ENCODE data around the gene RBM47. TPM values are rescaled to one million over a fixed set of nuclear protein-coding genes. Genes with fewer than 3 reads are reported as not detected.

Gene RBM47
- polyA plus RNA-seq, 4 donors: 79.7 to 96.0 (median 82.0) TPM

DNA sequence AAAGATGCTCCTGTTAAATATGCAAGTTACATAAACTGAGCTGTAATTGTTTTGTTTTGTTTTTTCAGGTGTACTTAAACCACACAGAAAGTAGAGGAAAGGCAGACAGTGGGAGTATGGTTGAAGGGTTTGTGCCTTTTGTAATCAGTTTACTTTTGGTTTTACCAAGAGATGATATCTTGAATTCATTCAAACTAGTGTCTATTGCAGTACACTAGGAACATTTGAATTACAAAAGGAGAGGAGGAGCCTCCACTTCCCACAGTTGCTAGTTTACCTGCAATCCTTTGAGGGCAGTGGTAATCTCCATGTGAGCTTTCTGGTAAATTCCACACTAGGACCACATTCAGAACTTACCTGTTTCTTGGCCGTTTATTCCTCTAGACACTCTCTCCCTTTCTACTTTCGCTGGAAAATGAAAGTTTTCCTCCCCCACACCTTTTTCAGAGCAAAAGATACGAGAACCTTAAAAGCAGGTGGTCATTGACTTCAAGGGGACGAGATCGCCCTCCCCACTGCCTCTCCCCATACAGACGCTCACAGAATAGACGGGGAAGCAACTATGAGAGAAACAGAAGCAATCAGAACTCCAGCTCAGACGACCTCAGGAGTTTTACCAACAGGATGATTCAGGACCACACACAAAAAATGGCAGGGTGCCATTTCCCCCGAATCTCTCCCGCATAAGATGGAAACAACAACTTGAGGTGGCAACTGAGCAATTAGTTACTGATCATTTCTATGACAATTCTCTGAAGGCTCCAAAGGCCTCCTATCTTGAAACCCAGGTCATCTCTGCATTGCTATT lies 3.3 kb downstream of the RBM47 start:
- no peak for DNase-seq (ENCODE audit: low read depth in 4 of 4, low spot score in 2 of 4)

DNA sequence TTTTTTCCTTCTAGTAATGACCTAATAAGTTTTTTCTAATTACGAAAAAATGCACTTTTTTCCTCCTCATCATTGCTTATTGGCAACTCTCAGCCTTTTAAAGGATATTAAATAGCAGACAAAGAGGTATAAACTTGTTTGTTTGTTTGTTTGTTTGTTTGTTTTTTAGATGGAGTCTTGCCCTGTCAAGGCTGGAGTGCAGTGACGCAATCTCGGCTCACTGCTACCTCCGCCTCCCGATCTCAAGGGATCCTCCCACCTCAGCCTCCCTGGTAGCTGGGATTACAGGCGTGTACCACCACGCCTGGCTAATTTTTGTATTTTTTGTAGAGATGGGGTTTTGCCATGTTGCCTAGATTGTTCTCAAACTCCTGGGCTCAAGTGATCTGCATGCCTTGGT lies 6.0 kb downstream of the RBM47 start:
- DNase-seq (ENCODE audit: low read depth in 4 of 4, low spot score in 2 of 4): no peak

DNA sequence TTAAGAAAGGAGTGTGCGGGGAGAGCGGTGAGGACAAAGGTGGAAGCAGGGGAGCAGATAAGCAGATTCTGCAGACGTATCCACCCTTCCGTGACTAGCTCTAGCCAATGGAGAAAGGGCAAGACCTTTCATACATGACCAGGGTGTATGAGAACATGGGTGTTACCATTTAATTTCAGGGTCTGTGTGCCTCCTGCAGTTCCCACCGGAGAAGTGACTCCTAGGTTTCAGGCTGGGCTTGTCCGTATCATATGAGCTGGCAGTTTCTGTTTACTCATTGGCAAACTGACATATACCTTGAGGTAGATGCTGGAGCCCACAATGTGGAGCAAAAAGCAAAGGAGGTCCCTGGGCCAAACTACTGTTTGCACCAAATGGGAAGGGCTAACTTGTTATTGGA lies 6.8 kb downstream of the RBM47 start:
- DNase-seq (ENCODE audit: low read depth in 4 of 4, low spot score in 2 of 4): no peak

DNA sequence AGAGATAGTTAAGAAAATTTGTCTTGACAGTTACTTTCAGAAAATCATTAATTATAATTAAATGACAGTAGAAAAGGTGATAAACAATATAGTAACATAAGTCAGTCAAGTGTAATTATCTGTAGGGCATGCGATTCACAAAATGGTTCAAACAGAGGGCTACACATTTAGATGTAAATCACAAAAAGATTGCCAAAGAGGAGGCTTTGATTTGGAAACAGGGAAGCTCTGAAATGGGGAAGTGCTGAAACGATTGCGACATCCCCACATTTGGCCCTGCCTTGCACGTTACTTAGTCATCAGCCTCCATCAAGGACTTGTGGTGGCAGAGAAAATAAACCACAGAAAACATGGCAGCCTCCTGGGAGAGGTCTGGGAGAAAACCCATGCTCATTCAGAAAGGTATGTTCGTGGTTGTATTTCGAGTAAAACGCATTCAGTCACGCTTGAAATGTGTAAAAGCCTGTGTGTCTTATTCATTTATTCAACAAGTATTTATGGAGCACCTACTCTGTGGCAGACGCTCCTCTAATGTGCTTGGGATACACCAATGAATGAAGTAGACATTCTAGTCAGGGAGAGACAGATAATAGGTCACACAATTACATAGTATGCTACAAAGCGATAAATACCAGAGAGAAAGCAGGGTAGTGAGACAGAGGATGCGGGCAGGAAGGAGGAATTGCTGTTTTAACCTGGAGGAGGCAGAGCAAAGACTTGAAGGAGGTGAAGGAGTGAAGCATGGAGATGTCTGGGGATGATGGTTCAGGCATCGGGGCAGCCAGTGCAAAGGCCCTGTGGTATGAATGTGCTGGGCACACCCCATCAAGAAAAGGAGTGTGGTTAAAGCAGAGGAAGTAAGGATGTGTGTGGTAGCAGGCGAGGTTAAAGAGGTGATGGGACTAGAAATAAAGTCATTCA lies 7.8 kb downstream of the RBM47 start:
- no peak for DNase-seq (ENCODE audit: low read depth in 4 of 4, low spot score in 2 of 4)

DNA sequence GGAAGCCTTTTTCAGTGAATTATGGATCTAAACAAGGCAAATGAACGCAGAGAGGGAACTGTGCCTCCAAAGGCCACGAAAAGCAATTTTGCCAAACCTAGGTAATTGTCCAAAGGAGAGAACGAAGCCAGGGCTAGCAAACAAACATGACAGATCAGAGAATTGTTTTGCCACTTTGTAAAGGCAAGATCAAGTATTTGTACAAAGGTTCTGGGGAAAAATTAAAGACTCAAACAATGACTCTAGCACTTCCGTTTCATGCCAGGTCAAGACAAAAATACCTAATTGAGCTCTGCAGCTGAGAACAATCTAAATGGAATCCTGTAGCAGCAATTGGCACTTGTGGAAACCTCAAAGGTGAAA lies 8.5 kb downstream of the RBM47 start:
- DNase-seq (ENCODE audit: low read depth in 4 of 4, low spot score in 2 of 4): no peak

DNA sequence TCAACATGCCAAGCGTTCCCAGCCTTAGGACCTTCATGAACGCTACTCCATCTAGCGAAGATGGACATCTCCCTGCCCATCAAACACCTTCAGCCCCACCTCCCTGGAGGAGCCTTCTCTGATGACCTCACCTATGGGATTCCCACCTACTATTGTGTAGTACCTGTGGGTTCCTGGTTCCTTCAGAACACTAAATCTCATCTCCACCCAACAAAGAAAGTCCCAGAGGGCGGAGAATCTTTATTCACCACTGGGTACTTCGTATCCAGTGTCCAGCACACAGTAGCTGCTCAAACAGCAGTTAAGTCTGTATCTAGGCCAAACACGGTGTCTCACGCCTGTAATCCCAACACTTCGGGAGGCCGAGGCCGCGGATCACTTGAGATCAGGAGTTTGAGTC lies 10.1 kb downstream of the RBM47 start:
- DNase-seq (ENCODE audit: low read depth in 4 of 4, low spot score in 2 of 4): no peak

DNA sequence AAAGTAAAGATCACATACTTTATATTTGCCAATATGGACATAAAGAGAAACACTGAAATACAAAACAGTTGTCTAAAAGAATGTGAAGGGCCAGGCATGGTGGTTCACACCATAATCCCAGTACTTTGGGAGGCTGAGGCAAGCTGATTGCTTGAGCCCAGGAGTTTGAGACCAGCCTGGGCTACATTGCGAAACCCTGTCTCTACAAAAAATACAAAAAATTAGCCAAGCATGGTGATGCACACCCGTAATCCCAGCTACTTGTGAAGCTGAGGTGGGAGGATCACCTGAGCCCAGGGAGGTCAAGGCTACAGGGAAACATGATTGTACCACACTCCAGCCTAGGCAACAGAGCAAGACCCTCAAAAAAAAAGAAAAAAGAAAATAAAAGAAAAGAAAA lies 11.8 kb downstream of the RBM47 start:
- no peak for DNase-seq (ENCODE audit: low read depth in 4 of 4, low spot score in 2 of 4)

DNA sequence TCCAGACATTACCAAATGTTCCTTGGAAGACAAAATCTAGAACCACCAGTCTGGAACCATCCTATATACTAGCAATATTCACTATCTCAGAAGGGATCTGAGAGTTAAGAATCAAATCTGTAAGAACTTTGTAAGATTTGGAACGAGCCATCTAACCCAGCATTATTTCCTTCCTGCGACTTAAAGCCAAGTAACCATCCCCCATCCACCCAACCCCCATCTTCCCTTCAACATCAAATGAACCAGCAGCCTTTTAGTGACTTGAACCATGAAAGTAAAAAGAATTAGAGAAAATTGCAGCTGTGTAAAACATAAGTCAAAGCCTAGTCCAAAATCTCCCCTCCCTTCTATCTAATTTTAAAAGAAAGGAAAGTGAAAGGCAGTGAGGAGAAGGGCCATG lies 15.6 kb downstream of the RBM47 start:
- no peak for DNase-seq (ENCODE audit: low read depth in 4 of 4, low spot score in 2 of 4)

DNA sequence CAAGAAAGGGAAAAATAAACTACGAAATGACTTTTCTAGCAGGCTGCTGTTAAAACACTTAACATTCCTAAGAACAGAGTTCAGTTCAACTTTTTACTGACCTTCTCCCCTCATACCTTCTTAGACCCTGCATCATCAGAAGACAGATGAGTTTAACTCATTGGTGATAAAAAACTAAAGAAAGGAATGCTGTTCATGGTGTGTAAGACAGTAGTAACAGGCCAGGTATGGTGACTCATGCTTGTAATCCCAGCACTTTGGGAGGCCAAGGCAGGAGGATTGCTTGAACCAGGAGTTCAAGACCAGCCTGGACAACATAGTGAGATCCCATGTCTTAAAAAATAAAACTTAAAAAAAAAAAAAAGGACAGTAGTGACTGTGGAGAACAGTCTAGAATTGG lies 16.2 kb downstream of the RBM47 start:
- DNase-seq (ENCODE audit: low read depth in 4 of 4, low spot score in 2 of 4): no peak

DNA sequence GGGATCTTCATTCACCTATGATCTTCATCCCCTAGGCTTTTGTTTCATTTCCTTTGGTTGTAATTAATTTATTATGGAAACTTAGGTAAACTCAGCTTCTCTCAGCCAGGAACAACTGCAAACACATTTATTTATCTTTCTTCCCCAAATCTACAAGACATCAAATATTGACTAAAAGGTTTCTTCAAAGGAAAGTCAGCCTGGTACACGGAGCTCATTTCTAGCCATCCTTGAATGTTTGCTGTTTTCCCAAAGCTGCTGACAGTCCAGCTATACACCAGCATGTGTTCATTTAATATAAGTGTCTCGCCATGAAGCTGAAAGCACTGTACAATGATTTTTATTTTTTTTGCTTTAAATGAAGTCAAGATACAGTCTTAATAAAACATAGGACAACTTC lies 16.8 kb downstream of the RBM47 start:
- no peak for DNase-seq (ENCODE audit: low read depth in 4 of 4, low spot score in 2 of 4)

DNA sequence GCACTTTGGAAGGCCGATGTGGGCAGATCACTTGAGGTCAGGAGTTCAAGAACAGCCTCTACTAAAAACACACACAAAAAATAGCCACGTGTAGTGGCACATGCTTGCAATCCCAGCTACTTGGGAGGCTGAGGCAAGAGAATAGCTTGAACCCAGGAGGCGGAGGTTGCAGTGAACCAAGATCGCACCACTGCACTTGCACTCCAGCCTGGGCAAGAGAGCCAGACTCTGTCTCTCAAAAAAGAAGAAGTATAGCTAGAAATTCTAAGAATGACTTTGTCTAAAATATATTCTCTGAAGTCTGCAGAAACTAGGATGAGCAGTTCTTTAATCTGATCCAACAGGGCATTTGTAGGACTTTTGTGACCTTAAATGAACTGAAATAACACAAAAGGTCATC lies 17.4 kb downstream of the RBM47 start:
- DNase-seq (ENCODE audit: low read depth in 4 of 4, low spot score in 2 of 4): no peak

DNA sequence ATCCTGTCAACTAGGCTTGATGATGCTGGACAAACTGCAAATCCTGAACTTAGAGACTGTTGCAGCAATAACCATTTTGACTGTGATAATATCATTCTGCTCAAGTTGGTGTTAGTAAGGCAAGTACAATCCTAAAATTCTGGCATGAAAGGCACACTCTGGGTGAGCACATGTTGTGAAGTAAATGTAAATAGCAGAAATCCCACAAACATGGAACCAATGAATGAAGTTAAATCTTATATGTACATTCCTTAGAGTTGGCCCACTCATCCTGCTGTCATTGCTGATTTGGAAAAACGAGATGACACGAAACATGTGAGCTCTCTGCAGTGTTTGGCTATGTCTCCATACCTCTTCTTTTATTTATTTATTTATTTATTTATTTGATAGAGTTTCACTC lies 21.0 kb downstream of the RBM47 start:
- no peak for DNase-seq (ENCODE audit: low read depth in 4 of 4, low spot score in 2 of 4)

DNA sequence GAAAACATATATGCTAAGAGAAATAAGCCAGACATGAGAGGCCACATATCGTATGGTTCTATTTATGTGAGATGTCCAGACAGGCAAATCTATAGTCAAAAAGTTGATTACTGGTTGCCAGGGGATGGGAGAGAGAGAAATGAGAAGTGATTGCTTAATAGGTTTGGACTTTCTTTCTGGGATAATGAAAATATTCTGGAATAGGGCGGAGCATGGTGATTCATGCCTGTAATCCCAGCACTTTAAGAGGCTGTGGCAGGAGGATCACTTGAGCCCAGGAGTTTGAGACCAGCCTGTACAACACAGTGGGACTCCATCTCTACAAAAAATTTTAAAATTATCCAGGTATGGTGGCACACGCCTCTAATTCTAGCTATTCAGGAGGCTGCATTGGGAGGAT lies 22.4 kb downstream of the RBM47 start:
- no peak for DNase-seq (ENCODE audit: low read depth in 4 of 4, low spot score in 2 of 4)

DNA sequence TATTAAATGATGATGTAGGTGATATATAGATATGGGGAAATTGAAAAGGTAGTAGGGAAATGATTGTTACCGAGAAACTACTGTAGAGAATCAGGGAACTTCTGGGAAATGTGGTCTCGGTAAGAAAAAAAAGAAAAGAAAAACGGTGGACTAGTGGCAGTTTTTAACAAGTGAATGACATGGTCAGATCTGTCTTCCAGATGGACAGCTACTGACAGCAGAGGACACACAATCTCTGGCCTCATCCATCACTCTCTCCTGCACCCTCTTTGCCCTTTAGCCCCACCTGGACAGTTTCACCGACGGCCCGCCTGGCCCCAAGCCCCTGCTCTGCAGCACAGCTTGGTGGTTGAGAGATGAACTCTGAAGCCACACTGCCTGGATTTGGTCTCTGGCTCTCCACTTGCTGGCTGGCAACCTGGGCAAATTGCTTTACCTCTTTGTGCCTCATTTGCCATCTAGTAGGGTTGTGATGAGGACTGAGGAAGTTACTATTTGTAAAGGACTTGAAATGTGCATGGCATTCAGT lies 23.4 kb downstream of the RBM47 start:
- DNase-seq (ENCODE audit: low read depth in 4 of 4, low spot score in 2 of 4): no peak

DNA sequence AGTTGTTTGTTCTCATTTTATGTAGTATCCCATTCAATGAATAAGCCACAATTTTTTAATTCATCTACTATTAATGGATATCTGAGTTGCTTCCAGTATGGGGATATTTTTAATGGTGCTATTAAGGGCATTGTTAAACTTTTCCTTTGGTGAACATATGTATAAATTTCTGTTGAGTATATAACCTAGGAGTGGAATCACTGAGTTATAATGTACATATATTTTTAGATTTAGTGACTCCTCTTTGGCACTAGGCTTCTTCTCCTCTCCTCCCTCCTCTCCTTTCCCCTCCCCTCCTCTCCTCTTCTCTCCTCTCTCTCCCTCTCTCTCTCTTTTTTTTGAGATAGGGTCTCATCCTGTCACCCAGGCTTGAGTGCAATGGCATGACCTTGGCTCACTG lies 26.4 kb downstream of the RBM47 start:
- DNase-seq (ENCODE audit: low read depth in 4 of 4, low spot score in 2 of 4): no peak

DNA sequence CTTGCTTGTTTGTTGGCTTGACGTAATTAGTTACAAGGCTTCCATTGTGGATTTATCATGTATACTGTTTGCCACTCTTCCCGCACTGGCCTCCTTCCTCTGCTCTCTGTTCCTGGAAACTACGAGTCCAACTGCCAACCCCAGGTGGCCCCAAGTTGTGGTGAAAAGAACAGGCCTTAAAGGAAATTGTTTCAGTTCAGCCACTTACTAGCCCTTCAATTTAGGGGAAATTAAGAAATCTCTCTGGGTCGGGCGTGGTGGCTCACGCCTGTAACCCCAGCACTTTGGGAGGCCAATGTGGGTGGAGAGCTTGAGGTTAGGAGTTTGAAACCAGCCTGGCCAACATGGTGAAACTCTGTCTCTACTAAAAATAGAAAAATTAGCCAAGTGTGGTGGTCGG lies 28.0 kb downstream of the RBM47 start:
- DNase-seq (ENCODE audit: low read depth in 4 of 4, low spot score in 2 of 4): no peak

DNA sequence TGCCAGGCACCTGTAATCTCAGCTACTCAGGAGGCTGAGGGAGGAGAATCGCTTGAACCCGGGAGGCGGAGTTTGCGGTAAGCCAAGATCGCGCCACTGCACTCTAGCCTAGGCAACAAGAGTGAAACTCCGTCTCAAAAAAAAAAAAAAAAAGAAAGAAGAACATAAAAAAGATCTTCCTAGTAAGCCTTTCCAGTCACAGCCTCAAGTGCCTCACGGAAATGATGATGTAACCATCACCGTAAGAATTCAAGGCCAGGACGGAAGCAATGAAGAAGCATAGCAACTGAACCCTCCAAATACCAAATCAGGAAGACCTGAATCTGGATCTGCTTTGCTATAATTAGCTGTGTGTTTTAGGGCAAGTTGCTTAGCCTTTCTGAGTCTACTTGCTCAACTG lies 28.8 kb downstream of the RBM47 start:
- DNase-seq (ENCODE audit: low read depth in 4 of 4, low spot score in 2 of 4): no peak

DNA sequence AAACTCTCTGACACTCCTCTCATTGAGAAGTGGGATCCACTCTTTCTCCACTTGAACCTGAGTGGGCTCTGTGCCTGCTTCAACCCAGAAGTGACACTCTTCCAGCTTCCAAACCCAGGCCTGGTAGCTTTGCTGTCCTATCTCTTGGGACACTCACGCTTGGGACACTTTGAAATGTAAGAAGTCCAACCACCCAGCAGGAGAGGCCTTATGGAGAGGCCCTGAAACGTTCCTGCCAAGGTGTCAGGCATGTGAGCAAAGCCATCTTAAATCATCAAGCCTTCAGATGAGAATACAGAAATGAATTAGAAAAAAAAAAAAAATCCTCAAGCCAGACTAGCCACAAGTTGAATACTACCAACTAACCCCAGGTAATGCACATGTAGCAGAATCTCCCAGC lies 30.2 kb downstream of the RBM47 start:
- DNase-seq (ENCODE audit: low read depth in 4 of 4, low spot score in 2 of 4): no peak

DNA sequence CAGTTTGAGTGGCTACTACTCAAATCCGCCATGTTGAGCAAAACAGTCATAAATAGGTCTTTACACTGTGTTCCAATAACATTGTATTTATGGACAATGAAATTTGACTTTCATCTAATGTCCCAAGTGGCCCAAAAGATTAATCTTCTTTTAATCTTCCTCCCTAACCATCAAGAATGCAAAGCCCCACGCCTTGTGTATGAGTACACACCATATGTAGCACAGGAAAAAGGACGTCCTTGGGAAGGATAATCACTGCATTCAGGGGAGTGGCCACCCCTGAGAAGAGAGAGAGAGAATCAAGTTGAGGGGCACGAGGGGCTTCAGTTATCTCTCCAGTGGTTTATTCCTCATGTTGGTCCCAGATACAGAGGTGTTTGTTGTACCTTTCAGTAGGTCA lies 33.1 kb downstream of the RBM47 start:
- no peak for DNase-seq (ENCODE audit: low read depth in 4 of 4, low spot score in 2 of 4)

DNA sequence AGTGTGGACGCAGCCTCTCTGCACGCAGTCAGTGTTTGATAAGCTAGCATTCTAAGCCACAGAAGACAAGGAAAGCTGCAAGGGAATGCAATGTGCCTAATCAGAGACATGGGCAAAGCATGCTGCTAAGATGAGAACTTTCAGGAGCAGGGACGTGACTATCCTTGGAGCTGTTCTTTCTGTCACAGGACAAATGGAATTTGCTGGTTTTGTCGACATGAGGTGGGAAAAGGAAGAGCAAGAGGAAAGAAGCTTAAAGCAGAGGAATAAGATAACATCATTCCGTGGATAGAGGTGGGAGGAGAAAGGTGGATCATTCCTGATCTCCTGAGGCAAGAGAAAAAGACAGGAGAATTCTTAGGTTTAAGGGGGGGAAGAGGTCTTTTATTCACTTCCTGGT lies 33.7 kb downstream of the RBM47 start:
- no peak for DNase-seq (ENCODE audit: low read depth in 4 of 4, low spot score in 2 of 4)

DNA sequence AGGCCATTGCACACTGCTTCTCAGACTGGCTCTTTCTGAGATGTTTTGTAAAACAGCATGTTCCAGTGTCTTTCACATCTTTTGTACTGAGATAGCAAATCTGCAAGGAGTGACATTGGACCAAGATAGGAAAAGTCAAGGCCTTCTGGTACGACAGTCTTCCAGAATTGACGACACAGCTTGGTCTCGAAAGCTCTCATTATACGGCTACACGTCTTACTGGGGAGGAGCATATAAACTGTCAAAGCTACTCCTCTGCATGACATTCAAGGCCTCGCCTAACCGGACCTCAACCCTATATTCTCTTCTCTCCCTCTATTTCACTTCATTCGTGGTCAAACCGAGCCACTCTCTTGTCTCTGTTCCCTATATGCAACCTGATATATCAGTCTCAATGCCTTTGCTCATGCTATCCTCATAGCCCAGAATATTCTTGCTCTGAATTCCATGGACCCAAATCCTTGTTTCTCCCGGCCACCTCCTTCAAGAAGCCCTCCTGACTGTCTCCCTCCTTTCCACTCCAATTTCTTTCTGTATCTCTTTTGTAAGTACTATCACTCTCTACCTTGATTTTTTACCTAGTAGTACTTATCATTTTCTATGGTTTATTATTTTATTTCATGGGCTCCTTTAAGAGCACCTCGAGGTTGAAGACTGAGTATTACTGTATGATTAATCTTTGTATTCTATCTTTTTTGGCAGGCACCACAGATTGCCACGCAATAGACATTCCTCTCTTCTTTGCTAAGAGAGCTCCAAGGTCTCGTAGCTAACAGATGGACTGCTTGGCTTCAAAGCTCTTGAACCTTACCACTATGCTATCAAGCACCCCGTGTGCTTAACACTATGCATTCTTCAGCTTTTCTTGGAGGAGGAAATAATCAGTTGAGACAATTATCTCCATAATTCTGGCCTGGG lies 35.1 kb downstream of the RBM47 start:
- DNase-seq (ENCODE audit: low read depth in 4 of 4, low spot score in 2 of 4): no peak
